A549 (cell line): ENCODE measurements around the gene TNPO3. TPM values are rescaled to one million over a fixed set of nuclear protein-coding genes. Genes with fewer than 3 reads are reported as not detected.

ENCODE experiments used
- ATAC-seq, 2 experiments: fragments of 200-7000 bp in 1 of 2; fragments of >200 bp in 1 of 2; cut with Nextera tagmentation in 1 of 2; cut with Tn5 transposase in 1 of 2; 3 replicates each; pipeline versions ENCODE4 v1.8.0 to v1.9.1; 2018 to 2020; ENCODE audit warnings: mild to moderate bottlenecking in 1 of 2, moderate library complexity in 1 of 2
- CTCF ChIA-PET: fragments of 300-600 bp; sonication (Branson Sonifier 250); formaldehyde crosslinking; extraction: SDS; loops from one replicate; lab custom pipeline; 2021; ENCODE audit warnings: antibody characterized with exemption, inconsistent platforms; lab: Yijun Ruan, JAX
- POLR2A ChIA-PET: fragments of 350-600 bp; formaldehyde crosslinking; extraction: SDS; loops from one replicate; lab custom pipeline; 2021; ENCODE audit warnings: antibody characterized with exemption, inconsistent platforms; lab: Yijun Ruan, JAX
- DNase-seq, 2 experiments: peaks; one replicate each; pipeline versions ENCODE4 v3.0.0 to v3.0.0-alpha.2; 2011 to 2016; ENCODE audit warnings: low read depth in 1 of 2, low spot score in 1 of 2
- FAIRE-seq: peaks from 2 replicates; lab custom pipeline; 2011; peaks lifted over from hg19 to GRCh38; lab: Jason Lieb, UNC
- H3K27ac ChIP-seq, 2 experiments: fragments of >200 bp; sonication (Bioruptor Twin); formaldehyde crosslinking; 3 replicates each; pipeline ENCODE4 v1.5.1; 2016 to 2017
- H3K4me1 ChIP-seq: fragments of >200 bp; sonication (Bioruptor Twin); formaldehyde crosslinking; 3 replicates; pipeline ENCODE4 v1.6.1; 2016
- H3K4me2 ChIP-seq: fragments of >200 bp; sonication (Bioruptor Twin); formaldehyde crosslinking; 3 replicates; pipeline ENCODE4 v1.6.1; 2016
- H3K4me3 ChIP-seq: fragments of >200 bp; sonication (Bioruptor Twin); formaldehyde crosslinking; 3 replicates; pipeline ENCODE4 v1.5.1; 2016
- H3K9me3 ChIP-seq: fragments of >200 bp; sonication (Bioruptor Twin); formaldehyde crosslinking; 3 replicates; pipeline ENCODE4 v1.6.1; 2016
- BHLHE40 ChIP-seq: IDR thresholded peaks from 2 replicates; pipeline ENCODE4 v1.6.1; 2012; ENCODE audit warnings: low read depth, low read length, inconsistent platforms
- CBX2 ChIP-seq: fragments of 200-600 bp; sonication (generic); IDR thresholded peaks from 2 replicates; pipeline ENCODE4 v1.6.1; 2016; ENCODE audit warnings: low read depth, mild to moderate bottlenecking, borderline replicate concordance
- CBX8 ChIP-seq: fragments of 200-600 bp; sonication (generic); IDR thresholded peaks from 2 replicates; pipeline ENCODE4 v1.6.1; 2016
- EHMT2 ChIP-seq: fragments of 200-600 bp; sonication (generic); IDR thresholded peaks from 2 replicates; pipeline ENCODE4 v1.6.1; 2016; ENCODE audit warnings: antibody characterized with exemption, low read depth, mild to moderate bottlenecking, moderate library complexity
- FOSL2 ChIP-seq, 2 experiments: fragments of 450-650 bp in 1 of 2; fragments of >200 bp in 1 of 2; sonication (Bioruptor Twin) in 1 of 2; formaldehyde crosslinking; IDR thresholded peaks; 2 replicates each; pipeline versions ENCODE4 v1.5.0 to v1.6.1; 2016 to 2020; ENCODE audit warnings: mild to moderate bottlenecking in 1 of 2, moderate library complexity in 1 of 2
- FOXS1 ChIP-seq: fragments of 250-450 bp; sonication (Bioruptor Pico); IDR thresholded peaks from 2 replicates; pipeline ENCODE4 v1.5.0; 2020; ENCODE audit warnings: mild to moderate bottlenecking, moderate library complexity
- HEYL ChIP-seq: fragments of 250-450 bp; sonication (Bioruptor Pico); IDR thresholded peaks from 2 replicates; pipeline ENCODE4 v1.8.0; 2021; ENCODE audit warnings: mild to moderate bottlenecking, moderate library complexity
- HOXB13 ChIP-seq: fragments of 250-450 bp; sonication (Bioruptor Pico); IDR thresholded peaks from 2 replicates; pipeline ENCODE4 v1.5.0; 2020; ENCODE audit warnings: low read depth, mild to moderate bottlenecking, moderate library complexity
- JUNB ChIP-seq: fragments of >200 bp; sonication (Bioruptor Twin); formaldehyde crosslinking; IDR thresholded peaks from 2 replicates; pipeline ENCODE4 v1.6.1; 2016
- KDM5A ChIP-seq: fragments of 200-600 bp; sonication (generic); IDR thresholded peaks from 2 replicates; pipeline ENCODE4 v1.6.1; 2016; ENCODE audit warnings: antibody characterized with exemption, mild to moderate bottlenecking
- RARB ChIP-seq: fragments of 250-450 bp; sonication (Bioruptor Pico); IDR thresholded peaks from 2 replicates; pipeline ENCODE4 v1.8.0; 2021; ENCODE audit warnings: mild to moderate bottlenecking, moderate library complexity
- RCOR1 ChIP-seq: fragments of 150-350 bp; IDR thresholded peaks from 2 replicates; pipeline ENCODE4 v1.6.1; 2014; ENCODE audit warnings: antibody characterized with exemption, low read length, low read depth
- RFX5 ChIP-seq: fragments of 450-650 bp; IDR thresholded peaks from 2 replicates; pipeline ENCODE4 v1.7.1; 2014; ENCODE audit warnings: antibody characterized with exemption, mild to moderate bottlenecking, moderate library complexity
- SMC3 ChIP-seq: fragments of >200 bp; sonication (Bioruptor Twin); formaldehyde crosslinking; IDR thresholded peaks from 3 replicates; pipeline ENCODE4 v1.6.1; 2018; ENCODE audit warnings: inconsistent platforms
- WGBS: methylation state at CpG from one replicate; pipeline ENCODE4 v1.1.6; 2017; ENCODE audit errors: missing lambda C conversion rate; 5-methylcytosine and 5-hydroxymethylcytosine counted together
- polyA plus RNA-seq, 4 experiments: library from polyadenylated mRNA; depleted of rRNA in 3 of 4; stranded (reverse); fragments of >200 nt; fragmentation: RNase III in 1 of 4; extraction: RNeasy Plus Mini Kit Qiagen cat#74134 plus additional on column Dnase treatment in 1 of 4; gene quantifications; 2 replicates in 3 of 4; 3 replicates in 1 of 4; pipeline ENCODE4 v1.2.3, GENCODE V29; 2011 to 2017
- TF ChIP-seq, protein P1 (sequence below): fragments of 150-350 bp; IDR thresholded peaks from 2 replicates; pipeline ENCODE4 v1.6.1; 2014; ENCODE audit warnings: low read depth, mild to moderate bottlenecking, low read length
- TF ChIP-seq, protein P2 (sequence below): IDR thresholded peaks from 2 replicates; pipeline ENCODE4 v1.6.1; 2012; ENCODE audit warnings: low read depth, borderline replicate concordance
- TF ChIP-seq, protein P3 (sequence below): fragments of >200 bp; sonication (Bioruptor Twin); formaldehyde crosslinking; IDR thresholded peaks from 2 replicates; pipeline ENCODE4 v1.6.1; 2016
- TF ChIP-seq, protein P4 (sequence below): fragments of 250-450 bp; sonication (Bioruptor Pico); IDR thresholded peaks from 2 replicates; pipeline ENCODE4 v1.5.0; 2021; ENCODE audit warnings: mild to moderate bottlenecking, moderate library complexity, borderline replicate concordance

Gene TNPO3
- polyA plus RNA-seq, 2 of the 4 experiments (the other 2 are of a cell fraction) = 43.2 to 66.9 TPM

DNA sequence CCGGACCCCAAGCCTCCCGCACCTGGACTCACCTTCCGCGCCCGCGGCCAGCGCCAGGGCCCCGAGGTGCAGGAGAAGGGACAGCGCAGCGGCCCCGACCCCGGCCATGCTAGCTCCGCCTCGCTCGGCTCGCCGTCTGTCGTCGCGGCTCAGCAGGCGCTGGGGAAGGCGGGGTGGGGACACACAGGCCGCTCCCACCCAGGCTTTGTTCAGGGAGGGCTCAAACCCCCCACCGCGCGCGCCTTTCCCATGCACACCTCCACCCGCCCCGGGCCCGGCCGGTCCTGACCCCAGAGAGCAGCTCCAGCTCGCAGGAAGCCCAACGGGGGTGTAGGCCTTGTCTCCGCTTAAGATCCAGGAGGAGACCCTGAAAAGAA, 144.4 kb downstream of the TNPO3 start, which contains the start of gene KCP:
Gene KCP (minus strand): TSS at position 141 of the 377 bp plus-strand sequence. CDS start 33 bp downstream, at position 108.
- Histone ChIP-seq H3K4me1 (no peaks in the 10 kb centered on the region), H3K9me3 (no peaks in the 10 kb centered on the region), H3K4me3 (no peak within 1 kb of the TSS)
- TF ChIP-seq SMC3 (no peak), KDM5A (no peak), FOXS1 (CRISPR knock-in tag) (no peak), EHMT2 (no peak), JUNB (no peak), FOSL2 (IDR thresholded peaks at IDR 0.05) (no peak), FOSL2 (CRISPR knock-in tag; IDR thresholded peaks at IDR 0.05) (no peak)
- TF ChIP-seq, protein P1, sequence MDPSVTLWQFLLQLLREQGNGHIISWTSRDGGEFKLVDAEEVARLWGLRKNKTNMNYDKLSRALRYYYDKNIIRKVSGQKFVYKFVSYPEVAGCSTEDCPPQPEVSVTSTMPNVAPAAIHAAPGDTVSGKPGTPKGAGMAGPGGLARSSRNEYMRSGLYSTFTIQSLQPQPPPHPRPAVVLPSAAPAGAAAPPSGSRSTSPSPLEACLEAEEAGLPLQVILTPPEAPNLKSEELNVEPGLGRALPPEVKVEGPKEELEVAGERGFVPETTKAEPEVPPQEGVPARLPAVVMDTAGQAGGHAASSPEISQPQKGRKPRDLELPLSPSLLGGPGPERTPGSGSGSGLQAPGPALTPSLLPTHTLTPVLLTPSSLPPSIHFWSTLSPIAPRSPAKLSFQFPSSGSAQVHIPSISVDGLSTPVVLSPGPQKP = no peak
- TF ChIP-seq, protein P2, sequence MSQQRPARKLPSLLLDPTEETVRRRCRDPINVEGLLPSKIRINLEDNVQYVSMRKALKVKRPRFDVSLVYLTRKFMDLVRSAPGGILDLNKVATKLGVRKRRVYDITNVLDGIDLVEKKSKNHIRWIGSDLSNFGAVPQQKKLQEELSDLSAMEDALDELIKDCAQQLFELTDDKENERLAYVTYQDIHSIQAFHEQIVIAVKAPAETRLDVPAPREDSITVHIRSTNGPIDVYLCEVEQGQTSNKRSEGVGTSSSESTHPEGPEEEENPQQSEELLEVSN = no peak
- TF ChIP-seq, all 56 proteins: peak for 0
- ChIA-PET CTCF (interaction anchor here (4.6 kb wide), 1 partner anchor 181 kb away, joined by 27 read pairs; no protein-coding TSS in a partner anchor), POLR2A (no interaction called here)
- Histone ChIP-seq H3K27ac (no peak within 1 kb of the TSS), H3K4me2 (peak within 1 kb of the TSS; percentile 38; the same call in 2 of the 3 replicates)
- 91% methylated on average over 24 of the region's 34 CpGs for WGBS
- DNase-seq = no peak
- ATAC-seq = no peak
- FAIRE-seq = no peak

DNA sequence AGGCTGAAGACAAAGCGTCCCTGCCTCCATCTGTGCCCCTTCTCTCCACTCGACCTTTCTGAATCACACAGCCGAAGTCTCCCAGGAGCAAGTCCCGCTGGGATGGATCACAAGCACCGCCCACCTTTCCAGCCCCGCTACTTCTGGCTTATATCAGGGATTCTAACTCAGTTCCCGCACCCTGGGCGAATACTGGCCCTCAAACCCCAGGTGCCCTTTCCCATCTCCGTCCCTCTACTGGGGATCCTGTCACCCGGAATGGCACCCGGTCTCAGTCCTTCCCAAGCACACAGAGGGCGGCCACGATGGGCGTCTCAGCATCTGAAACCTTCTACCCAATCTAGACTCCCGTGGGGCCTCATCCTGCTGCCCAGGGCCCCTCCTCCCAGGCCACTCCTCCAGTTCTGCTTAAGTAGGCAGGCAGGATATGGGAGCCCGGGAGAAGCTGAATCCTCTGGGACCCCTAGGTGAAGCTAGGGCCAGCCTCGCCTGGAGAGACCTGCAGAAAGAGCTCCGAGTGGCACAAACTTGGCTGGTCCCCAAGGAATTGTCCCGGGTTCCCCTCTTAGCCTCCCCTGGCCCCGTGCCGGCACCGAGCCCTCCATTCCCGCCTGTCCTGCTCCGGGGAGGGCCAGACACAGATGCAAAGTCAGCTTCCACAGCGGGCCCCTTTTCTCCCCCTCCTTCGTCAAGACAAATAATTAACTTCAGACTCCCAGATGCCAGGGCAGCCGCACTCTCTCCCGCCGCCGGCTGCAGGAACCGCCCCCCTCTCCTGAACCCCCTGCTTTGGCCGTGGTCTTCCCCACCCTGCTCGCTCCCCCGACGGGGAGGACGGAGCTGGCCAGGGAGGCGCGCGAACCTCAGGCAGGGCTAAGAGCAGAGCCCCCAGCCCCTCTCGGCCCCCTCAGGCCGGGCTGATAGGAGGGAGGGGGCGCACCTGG, 145.0 kb downstream of the TNPO3 start:
- no peak for FAIRE-seq
- H3K4me2 ChIP-seq = peak overlapping the region; percentile 38; the same call in 2 of the 3 replicates
- ChIA-PET POLR2A (no interaction called here), CTCF (interaction anchor here (0.6 to 4.6 kb wide), 3 partner anchors 26 to 182 kb away, joined by 3 to 27 read pairs (median 3); no protein-coding TSS in a partner anchor)
- no peaks in the 10 kb centered on the region for H3K9me3 ChIP-seq
- H3K4me1 ChIP-seq = no peaks in the 10 kb centered on the region
- peak in 1 of 2 experiments; percentile 40; a peak in 3 of 6 replicates for ATAC-seq
- no peak overlapping the region for H3K27ac ChIP-seq
- DNase-seq = no peak
- TF ChIP-seq CBX2 = no peak
- TF ChIP-seq, protein P3, sequence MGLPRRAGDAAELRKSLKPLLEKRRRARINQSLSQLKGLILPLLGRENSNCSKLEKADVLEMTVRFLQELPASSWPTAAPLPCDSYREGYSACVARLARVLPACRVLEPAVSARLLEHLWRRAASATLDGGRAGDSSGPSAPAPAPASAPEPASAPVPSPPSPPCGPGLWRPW = no peak
- TF ChIP-seq HEYL (CRISPR knock-in tag) = no peak
- no peak for TF ChIP-seq EHMT2
- TF ChIP-seq RFX5 = no peak
- no peak for TF ChIP-seq HOXB13
- TF ChIP-seq CBX8 = no peak
- TF ChIP-seq KDM5A = no peak
- no peak for TF ChIP-seq RARB (CRISPR knock-in tag)
- TF ChIP-seq BHLHE40 = no peak
- TF ChIP-seq, protein P1 = no peak
- no peak for TF ChIP-seq RCOR1
- TF ChIP-seq, protein P4, sequence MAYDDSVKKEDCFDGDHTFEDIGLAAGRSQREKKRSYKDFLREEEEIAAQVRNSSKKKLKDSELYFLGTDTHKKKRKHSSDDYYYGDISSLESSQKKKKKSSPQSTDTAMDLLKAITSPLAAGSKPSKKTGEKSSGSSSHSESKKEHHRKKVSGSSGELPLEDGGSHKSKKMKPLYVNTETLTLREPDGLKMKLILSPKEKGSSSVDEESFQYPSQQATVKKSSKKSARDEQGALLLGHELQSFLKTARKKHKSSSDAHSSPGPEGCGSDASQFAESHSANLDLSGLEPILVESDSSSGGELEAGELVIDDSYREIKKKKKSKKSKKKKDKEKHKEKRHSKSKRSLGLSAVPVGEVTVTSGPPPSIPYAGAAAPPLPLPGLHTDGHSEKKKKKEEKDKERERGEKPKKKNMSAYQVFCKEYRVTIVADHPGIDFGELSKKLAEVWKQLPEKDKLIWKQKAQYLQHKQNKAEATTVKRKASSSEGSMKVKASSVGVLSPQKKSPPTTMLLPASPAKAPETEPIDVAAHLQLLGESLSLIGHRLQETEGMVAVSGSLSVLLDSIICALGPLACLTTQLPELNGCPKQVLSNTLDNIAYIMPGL (CRISPR knock-in tag) = no peak
- 55% methylated on average over 31 of the region's 42 CpGs for WGBS
- no peak overlapping the region for H3K4me3 ChIP-seq
